Body of pancreas (tissue), 4 donors: ENCODE results near the gene WDR49.

Experiments
- CTCF ChIP-seq, 7 experiments: fragments of 450-650 bp in 4 of 7; fragments of 200-600 bp in 3 of 7; sonication (generic) in 3 of 7; IDR thresholded peaks; one replicate each; pipeline ENCODE4 v1.5.1; 2016 to 2019; ENCODE audit warnings: antibody characterized with exemption in 7 of 7
- POLR2A ChIP-seq, 3 donors: fragments of 450-650 bp; IDR thresholded peaks; one replicate each; pipeline ENCODE4 v1.6.1; 2016; ENCODE audit warnings: antibody characterized with exemption in 3 of 3, mild to moderate bottlenecking in 2 of 3

GRCh38 chr3:167564612-167565011, 89.1 kb downstream of the WDR49 start:
- TF ChIP-seq CTCF (IDR thresholded peaks at IDR 0.05), result no peak
- TF ChIP-seq POLR2A (IDR thresholded peaks at IDR 0.05), result no peak
